MCF 10A (cell line): ENCODE measurements around the gene ENTREP1. TPM values are rescaled to one million over a fixed set of nuclear protein-coding genes. Genes with fewer than 3 reads are reported as not detected.
"Not testable (repeated sequence)": the region's sequence is repeated elsewhere in the genome, so short reads cannot be mapped to it uniquely, and the experiment has no call there.

Experiments used
- BruUV-seq: library from RNA; stranded (reverse); fragments of 400-500 nt; replicated peaks from 2 replicates; lab custom pipeline; 2021; lab: Mats Ljungman, UMichigan
- CTCF ChIA-PET: fragments of 300-600 bp; sonication (Branson Sonifier 250); formaldehyde crosslinking; extraction: SDS; loops from one replicate; lab custom pipeline; 2021; ENCODE audit warnings: antibody characterized with exemption, inconsistent platforms; lab: Yijun Ruan, JAX
- POLR2A ChIA-PET: fragments of 300-600, 350-650 bp; sonication (Branson Sonifier 250); formaldehyde crosslinking; extraction: SDS; loops from one replicate; lab custom pipeline; 2020; ENCODE audit warnings: antibody characterized with exemption, inconsistent platforms; lab: Yijun Ruan, JAX
- DNase-seq: peaks from one replicate; pipeline ENCODE4 v3.0.0-alpha.2; 2018; ENCODE audit not compliant: unreplicated experiment
- H3K27ac Mint-ChIP-seq: one replicate; pipeline ENCODE4 v1.8.0; 2022; ENCODE audit warnings: mild to moderate bottlenecking, low read depth, mixed read lengths; ENCODE audit not compliant: unreplicated experiment
- H3K27me3 Mint-ChIP-seq: one replicate; pipeline ENCODE4 v1.8.0; 2022; ENCODE audit warnings: mixed read lengths; ENCODE audit not compliant: insufficient read depth, unreplicated experiment
- H3K36me3 Mint-ChIP-seq: one replicate; pipeline ENCODE4 v1.8.0; 2022; ENCODE audit warnings: mild to moderate bottlenecking, moderate library complexity, mixed read lengths; ENCODE audit not compliant: insufficient read depth, unreplicated experiment
- H3K4me1 Mint-ChIP-seq: one replicate; pipeline ENCODE4 v1.8.0; 2022; ENCODE audit warnings: mixed read lengths; ENCODE audit not compliant: insufficient read depth, unreplicated experiment
- H3K4me3 Mint-ChIP-seq: one replicate; pipeline ENCODE4 v1.8.0; 2022; ENCODE audit warnings: mild to moderate bottlenecking, moderate library complexity, mixed read lengths; ENCODE audit not compliant: unreplicated experiment
- H3K9me3 Mint-ChIP-seq: one replicate; pipeline ENCODE4 v1.8.0; 2022; ENCODE audit warnings: mixed read lengths; ENCODE audit not compliant: unreplicated experiment
- CTCF ChIP-seq: fragments of 200-600 bp; IDR thresholded peaks from one replicate; pipeline ENCODE4 v1.8.0; 2022; ENCODE audit warnings: antibody characterized with exemption, mild to moderate bottlenecking; ENCODE audit not compliant: unreplicated experiment
- intact Hi-C: fragments of 100-400 bp; cut with micrococcal nuclease; formaldehyde crosslinking; loops from 2 replicates; pipeline ENCODE4 v1.14.1; 2022
- total RNA-seq: library from RNA; stranded (reverse); gene quantifications from 2 replicates; pipeline ENCODE4 v1.2.3, GENCODE V29; 2022

Gene ENTREP1
- total RNA-seq, 1 experiment from 2014 or later: 0.35 TPM

GRCh38 chr9:69431777-69432176 is 106.8 kb downstream of the ENTREP1 start:
- POLR2A ChIA-PET: no interaction called here
- CTCF ChIA-PET: interaction anchor here (0.6 to 1.3 kb wide), 2 partner anchors 9 to 239 kb away, joined by 3 to 5 read pairs; no protein-coding TSS in a partner anchor
- no peaks in the 10 kb centered on the region for H3K9me3 Mint-ChIP-seq

GRCh38 chr9:69432623-69433022 is 107.6 kb downstream of the ENTREP1 start:
- no peak overlapping the region for H3K4me3 Mint-ChIP-seq
- DNase-seq: no peak
- no peaks in the 10 kb centered on the region for H3K9me3 Mint-ChIP-seq
- BruUV-seq: no TSS peak
- H3K27me3 Mint-ChIP-seq: peaks cover 18% of the 10 kb centered on the region
- intact Hi-C loops: no loop called here
- ChIA-PET POLR2A (no interaction called here), CTCF (interaction anchor here (0.6 to 1.3 kb wide), 2 partner anchors 10 to 939 kb away, joined by 3 to 5 read pairs; no protein-coding TSS in a partner anchor)
- TF ChIP-seq CTCF: no peak
- no peaks in the 10 kb centered on the region for H3K36me3 Mint-ChIP-seq
- no peak overlapping the region for H3K27ac Mint-ChIP-seq
- no peaks in the 10 kb centered on the region for H3K4me1 Mint-ChIP-seq

More at GRCh38 chr9:69431777-69432176, 106.8 kb downstream of the ENTREP1 start:
- no peak for TF ChIP-seq CTCF
- Mint-ChIP-seq H3K27ac (no peak overlapping the region), H3K4me3 (no peak overlapping the region), H3K4me1 (no peaks in the 10 kb centered on the region), H3K36me3 (no peaks in the 10 kb centered on the region), H3K27me3 (peaks cover 18% of the 10 kb centered on the region)
- DNase-seq: no peak
- no TSS peak for BruUV-seq
- intact Hi-C loops: no loop called here

DNA sequence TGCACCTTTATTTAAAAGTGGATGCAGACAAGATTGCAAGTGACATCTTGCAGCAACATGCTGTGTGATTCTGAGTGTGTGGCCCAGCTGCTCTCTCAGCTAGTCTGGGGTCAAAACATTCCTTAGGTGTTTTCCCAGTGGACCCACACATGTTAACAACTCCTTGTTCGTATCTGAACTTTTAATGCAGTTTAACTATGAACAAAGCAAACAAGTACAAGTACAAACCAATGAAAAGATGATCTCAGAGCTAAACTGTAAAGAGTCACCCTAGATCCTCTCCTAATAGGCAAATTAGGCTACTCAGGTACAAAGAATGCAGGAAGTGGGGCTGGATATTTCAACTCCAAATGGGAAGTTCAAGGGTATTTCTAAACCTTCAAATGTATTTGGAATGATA is 108.4 kb downstream of the ENTREP1 start:
- no peak for DNase-seq
- no peaks in the 10 kb centered on the region for H3K4me1 Mint-ChIP-seq
- ChIA-PET POLR2A (no interaction called here), CTCF (interaction anchor here (0.6 to 2.5 kb wide), 3 partner anchors 11 to 938 kb away, joined by 3 to 15 read pairs (median 3); no protein-coding TSS in a partner anchor)
- peaks cover 18% of the 10 kb centered on the region for H3K27me3 Mint-ChIP-seq
- no peak for TF ChIP-seq CTCF
- no peaks in the 10 kb centered on the region for H3K36me3 Mint-ChIP-seq
- intact Hi-C loops: no loop called here
- H3K9me3 Mint-ChIP-seq: no peaks in the 10 kb centered on the region
- no peak overlapping the region for H3K27ac Mint-ChIP-seq
- no peak overlapping the region for H3K4me3 Mint-ChIP-seq
- no TSS peak for BruUV-seq

GRCh38 chr9:69433968-69434367 is 109.0 kb downstream of the ENTREP1 start:
- ChIA-PET CTCF (interaction anchor here (2.5 kb wide), 1 partner anchor 12 kb away, joined by 15 read pairs; no protein-coding TSS in a partner anchor), POLR2A (no interaction called here)
- H3K4me3 Mint-ChIP-seq: no peak overlapping the region
- no peak overlapping the region for H3K27ac Mint-ChIP-seq
- H3K27me3 Mint-ChIP-seq: peaks cover 18% of the 10 kb centered on the region
- no peaks in the 10 kb centered on the region for H3K4me1 Mint-ChIP-seq
- H3K9me3 Mint-ChIP-seq: no peaks in the 10 kb centered on the region
- intact Hi-C loops: no loop called here
- no peak for DNase-seq
- no peak for TF ChIP-seq CTCF
- H3K36me3 Mint-ChIP-seq: no peaks in the 10 kb centered on the region
- no TSS peak for BruUV-seq

DNA sequence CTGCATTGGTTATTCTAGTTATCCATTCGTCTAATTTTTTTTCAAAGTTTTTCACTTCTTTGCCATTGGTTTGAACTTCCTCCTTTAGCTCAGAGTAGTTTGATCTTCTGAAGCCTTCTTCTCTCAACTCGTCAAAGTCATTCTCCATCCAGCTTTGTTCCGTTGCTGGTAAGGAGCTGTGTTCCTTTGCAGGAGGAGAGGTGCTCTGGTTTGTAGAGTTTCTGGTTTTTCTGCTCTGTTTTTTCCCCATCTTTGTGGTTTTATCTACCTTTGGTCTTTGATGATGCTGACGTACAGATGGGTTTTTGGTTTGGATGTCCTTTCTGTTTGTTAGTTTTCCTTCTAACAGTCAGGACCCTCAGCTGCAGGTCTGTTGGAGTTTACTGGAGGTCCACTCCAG is 114.6 kb downstream of the ENTREP1 start:
- H3K27ac Mint-ChIP-seq, H3K4me3 Mint-ChIP-seq, DNase-seq, BruUV-seq, intact Hi-C loops, H3K36me3 Mint-ChIP-seq, H3K4me1 Mint-ChIP-seq, POLR2A ChIA-PET, H3K9me3 Mint-ChIP-seq: not testable (repeated sequence)
- H3K27me3 Mint-ChIP-seq: peaks cover 23% of the 10 kb centered on the region
- CTCF ChIA-PET: interaction anchor here (0.9 kb wide), 1 partner anchor 18 kb away, joined by 3 read pairs; no protein-coding TSS in a partner anchor

GRCh38 chr9:69440254-69440955 is 115.4 kb downstream of the ENTREP1 start:
- DNase-seq, BruUV-seq, H3K9me3 Mint-ChIP-seq, H3K4me3 Mint-ChIP-seq, H3K4me1 Mint-ChIP-seq, intact Hi-C loops, POLR2A ChIA-PET, H3K27ac Mint-ChIP-seq, H3K36me3 Mint-ChIP-seq: not testable (repeated sequence)
- H3K27me3 Mint-ChIP-seq: peaks cover 31% of the 10 kb centered on the region
- CTCF ChIA-PET: interaction anchor here (1.1 kb wide), 1 partner anchor 18 kb away, joined by 3 read pairs; no protein-coding TSS in a partner anchor
